ENCODE measurements around the gene SYCP2. TPM values are rescaled to one million over a fixed set of nuclear protein-coding genes. Genes with fewer than 3 reads are reported as not detected.
A peak's percentile ranks its signal among the peaks of the same experiment; 100 is the strongest.

SYCP2 gene
- total RNA-seq, 1 donor from 2014 or later, result 0.88 TPM

- H3K9me3 Mint-ChIP-seq, result no peaks in the 10 kb centered on the region
- peaks cover 6% of the 10 kb centered on the region for H3K27me3 Mint-ChIP-seq (ENCODE audit: insufficient read depth, low read depth)
- H3K27ac Mint-ChIP-seq, result no peak overlapping the region
- Histone ChIP-seq H3K4me3 (peak overlapping the region; percentile 56), H3K27ac (no peak overlapping the region), H3F3A (ENCODE audit: low read depth) (no peaks in the 10 kb centered on the region), H3K9ac (no peak overlapping the region), H3K27me3 (peaks cover 59% of the 10 kb centered on the region), H3K36me3 (no peaks in the 10 kb centered on the region), H3K79me2 (ENCODE audit: low read depth) (no peaks in the 10 kb centered on the region), H2AFZ (replicated peaks) (peak overlapping the region; percentile 91), H4K20me1 (ENCODE audit: low read depth) (no peaks in the 10 kb centered on the region), H3K4me1 (no peaks in the 10 kb centered on the region), H3K9me3 (ENCODE audit: low read depth) (no peaks in the 10 kb centered on the region), H3K4me2 (peak overlapping the region; percentile 78)
- H3K4me3 Mint-ChIP-seq, result peak overlapping the region; percentile 82
- DNase-seq (ENCODE audit: low spot score), result peak; percentile 83
- H3K4me1 Mint-ChIP-seq, result peaks cover 31% of the 10 kb centered on the region
- peaks cover 5% of the 10 kb centered on the region for H3K36me3 Mint-ChIP-seq
- TF ChIP-seq EZH2phosphoT487 (IDR thresholded peaks at IDR 0.05) (peak; percentile 44), EZH2 (IDR thresholded peaks at IDR 0.05) (peak; percentile 67)
- TF ChIP-seq, protein P1, sequence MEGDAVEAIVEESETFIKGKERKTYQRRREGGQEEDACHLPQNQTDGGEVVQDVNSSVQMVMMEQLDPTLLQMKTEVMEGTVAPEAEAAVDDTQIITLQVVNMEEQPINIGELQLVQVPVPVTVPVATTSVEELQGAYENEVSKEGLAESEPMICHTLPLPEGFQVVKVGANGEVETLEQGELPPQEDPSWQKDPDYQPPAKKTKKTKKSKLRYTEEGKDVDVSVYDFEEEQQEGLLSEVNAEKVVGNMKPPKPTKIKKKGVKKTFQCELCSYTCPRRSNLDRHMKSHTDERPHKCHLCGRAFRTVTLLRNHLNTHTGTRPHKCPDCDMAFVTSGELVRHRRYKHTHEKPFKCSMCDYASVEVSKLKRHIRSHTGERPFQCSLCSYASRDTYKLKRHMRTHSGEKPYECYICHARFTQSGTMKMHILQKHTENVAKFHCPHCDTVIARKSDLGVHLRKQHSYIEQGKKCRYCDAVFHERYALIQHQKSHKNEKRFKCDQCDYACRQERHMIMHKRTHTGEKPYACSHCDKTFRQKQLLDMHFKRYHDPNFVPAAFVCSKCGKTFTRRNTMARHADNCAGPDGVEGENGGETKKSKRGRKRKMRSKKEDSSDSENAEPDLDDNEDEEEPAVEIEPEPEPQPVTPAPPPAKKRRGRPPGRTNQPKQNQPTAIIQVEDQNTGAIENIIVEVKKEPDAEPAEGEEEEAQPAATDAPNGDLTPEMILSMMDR (IDR thresholded peaks at IDR 0.05), result peak; percentile 88
Observed at GRCh38 chr20:59933849-59934585, 580 bp upstream of the SYCP2 start.

GRCh38 chr20:59932616-59933295, 681 bp downstream of the SYCP2 start:
- TF ChIP-seq, protein P1 (IDR thresholded peaks at IDR 0.05), result no peak
- TF ChIP-seq EZH2phosphoT487 (IDR thresholded peaks at IDR 0.05), result no peak
- TF ChIP-seq EZH2 (IDR thresholded peaks at IDR 0.05), result no peak
- H3K79me2 ChIP-seq (ENCODE audit: low read depth), result no peaks in the 10 kb centered on the region
- no peaks in the 10 kb centered on the region for H3K4me1 ChIP-seq
- no peak overlapping the region for H3K27ac Mint-ChIP-seq
- H3F3A ChIP-seq (ENCODE audit: low read depth), result no peaks in the 10 kb centered on the region
- H2AFZ ChIP-seq (replicated peaks), result no peak overlapping the region
- H3K36me3 ChIP-seq, result no peaks in the 10 kb centered on the region
- no peak overlapping the region for H3K9ac ChIP-seq
- H3K4me3 Mint-ChIP-seq, result no peak overlapping the region
- H3K4me2 ChIP-seq, result no peak overlapping the region
- H3K27me3 ChIP-seq, result peaks cover 46% of the 10 kb centered on the region
- no peaks in the 10 kb centered on the region for H3K36me3 Mint-ChIP-seq
- H3K9me3 ChIP-seq (ENCODE audit: low read depth), result no peaks in the 10 kb centered on the region
- H3K4me3 ChIP-seq, result no peak overlapping the region
- H3K9me3 Mint-ChIP-seq, result no peaks in the 10 kb centered on the region
- DNase-seq (ENCODE audit: low spot score), result no peak
- H3K4me1 Mint-ChIP-seq, result peaks cover 21% of the 10 kb centered on the region
- no peaks in the 10 kb centered on the region for H4K20me1 ChIP-seq (ENCODE audit: low read depth)
- peaks cover 6% of the 10 kb centered on the region for H3K27me3 Mint-ChIP-seq (ENCODE audit: insufficient read depth, low read depth)
- H3K27ac ChIP-seq, result no peak overlapping the region

- H2AFZ ChIP-seq (replicated peaks), result no peak overlapping the region
- Mint-ChIP-seq H3K36me3 (no peaks in the 10 kb centered on the region), H3K27me3 (ENCODE audit: insufficient read depth, low read depth) (peaks cover 6% of the 10 kb centered on the region), H3K4me3 (peak overlapping the region; percentile 51), H3K27ac (no peak overlapping the region), H3K9me3 (no peaks in the 10 kb centered on the region), H3K4me1 (peaks cover 18% of the 10 kb centered on the region)
- no peaks in the 10 kb centered on the region for H3K4me1 ChIP-seq
- H3K9ac ChIP-seq, result no peak overlapping the region
- TF ChIP-seq EZH2 (IDR thresholded peaks at IDR 0.05) (no peak), EZH2phosphoT487 (IDR thresholded peaks at IDR 0.05) (no peak)
- TF ChIP-seq, protein P1 (IDR thresholded peaks at IDR 0.05), result no peak
- no peaks in the 10 kb centered on the region for H3K79me2 ChIP-seq (ENCODE audit: low read depth)
- H3K36me3 ChIP-seq, result no peaks in the 10 kb centered on the region
- no peak for DNase-seq (ENCODE audit: low spot score)
- H3K9me3 ChIP-seq (ENCODE audit: low read depth), result no peaks in the 10 kb centered on the region
- H3K4me2 ChIP-seq, result no peak overlapping the region
- H3F3A ChIP-seq (ENCODE audit: low read depth), result no peaks in the 10 kb centered on the region
- no peak overlapping the region for H3K27ac ChIP-seq
- H3K27me3 ChIP-seq, result peaks cover 36% of the 10 kb centered on the region
- no peaks in the 10 kb centered on the region for H4K20me1 ChIP-seq (ENCODE audit: low read depth)
- H3K4me3 ChIP-seq, result no peak overlapping the region
Observed at GRCh38 chr20:59931511-59932312, 1.7 kb downstream of the SYCP2 start.

All from neural progenitor cell (in vitro differentiated cells).